GM23248 (cell line): Measurements from ENCODE around the gene GSDMA. TPM values are rescaled to one million over a fixed set of nuclear protein-coding genes. Genes with fewer than 3 reads are reported as not detected.
"Not testable (repeated sequence)": the region's sequence is repeated elsewhere in the genome, so short reads cannot be mapped to it uniquely, and the experiment has no call there.

Experiments
- DNase-seq: peaks from one replicate; pipeline ENCODE4 v3.0.0-alpha.2; 2015
- H2AFZ ChIP-seq: fragments of 200-600 bp; sonication (generic); 2 replicates; pipeline ENCODE4 v1.6.1; 2016; ENCODE audit warnings: antibody characterized with exemption
- H3F3A ChIP-seq: fragments of 200-600 bp; sonication (generic); 2 replicates; pipeline ENCODE4 v1.6.1; 2016; ENCODE audit warnings: mild to moderate bottlenecking, antibody characterized with exemption, mixed run types; ENCODE audit not compliant: insufficient read depth
- H3K27ac ChIP-seq: fragments of 200-600 bp; sonication (generic); 2 replicates; pipeline ENCODE4 v1.5.1; 2016; ENCODE audit warnings: mild to moderate bottlenecking
- H3K27me3 ChIP-seq: fragments of 200-600 bp; sonication (generic); replicated peaks from 2 replicates; pipeline ENCODE4 v1.6.1; 2016; ENCODE audit warnings: mild to moderate bottlenecking; ENCODE audit not compliant: insufficient read depth
- H3K36me3 ChIP-seq: fragments of 200-600 bp; sonication (generic); 2 replicates; pipeline ENCODE4 v1.6.1; 2016; ENCODE audit warnings: low read depth, mild to moderate bottlenecking
- H3K4me1 ChIP-seq: fragments of 200-600 bp; sonication (generic); 2 replicates; pipeline ENCODE4 v1.6.1; 2016; ENCODE audit warnings: mild to moderate bottlenecking; ENCODE audit not compliant: insufficient read depth
- H3K4me2 ChIP-seq: fragments of 200-600 bp; sonication (generic); one replicate; pipeline ENCODE4 v1.6.1; 2016; ENCODE audit warnings: mild to moderate bottlenecking; ENCODE audit not compliant: unreplicated experiment
- H3K4me3 ChIP-seq: fragments of 200-600 bp; sonication (generic); 2 replicates; pipeline ENCODE4 v1.5.1; 2016; ENCODE audit warnings: mild to moderate bottlenecking
- H3K79me2 ChIP-seq: fragments of 200-600 bp; sonication (generic); 2 replicates; pipeline ENCODE4 v1.6.1; 2016; ENCODE audit warnings: mild to moderate bottlenecking; ENCODE audit not compliant: insufficient read depth
- H3K9ac ChIP-seq: fragments of 200-600 bp; sonication (generic); 2 replicates; pipeline ENCODE4 v1.6.1; 2016; ENCODE audit warnings: mild to moderate bottlenecking
- H3K9me2 ChIP-seq: fragments of 200-600 bp; sonication (generic); 2 replicates; pipeline ENCODE4 v1.6.1; 2016; ENCODE audit warnings: mixed run types, mild to moderate bottlenecking, moderate library complexity; ENCODE audit not compliant: insufficient read depth
- H3K9me3 ChIP-seq: fragments of 200-600 bp; sonication (generic); one replicate; pipeline ENCODE4 v1.6.1; 2017; ENCODE audit warnings: low read depth
- H4K20me1 ChIP-seq: fragments of 200-600 bp; sonication (generic); 2 replicates; pipeline ENCODE4 v1.6.0; 2016; ENCODE audit not compliant: insufficient read depth
- EZH2 ChIP-seq: fragments of 200-600 bp; sonication (generic); IDR thresholded peaks from 2 replicates; pipeline ENCODE4 v1.6.1; 2018; ENCODE audit warnings: antibody characterized with exemption, mild to moderate bottlenecking; ENCODE audit not compliant: insufficient read depth, poor library complexity, severe bottlenecking
- EZH2phosphoT487 ChIP-seq: fragments of 200-600 bp; sonication (generic); IDR thresholded peaks from 2 replicates; pipeline ENCODE4 v1.6.1; 2018; ENCODE audit warnings: antibody characterized with exemption, moderate library complexity, mild to moderate bottlenecking, low read depth; ENCODE audit not compliant: insufficient read depth
- WGBS, 2 experiments: methylation state at CpG; one replicate each; pipeline ENCODE4 v1.1.6; 2015 to 2017; ENCODE audit warnings: low lambda C conversion rate in 2 of 2, low coverage in 1 of 2; ENCODE audit errors: missing lambda C conversion rate in 2 of 2; 5-methylcytosine and 5-hydroxymethylcytosine counted together
- in situ Hi-C: fragments of 300-500 bp; cut with MboI; formaldehyde crosslinking; loops from 2 replicates; pipeline ENCODE4 v1.15.0; 2020
- polyA plus RNA-seq: library from polyadenylated mRNA; unstranded; fragments of >200 nt; fragmentation: Nextera tagmentation; extraction: Ambion mirVana; gene quantifications from 2 replicates; pipeline ENCODE4 v1.2.1, GENCODE V29; 2016
- total RNA-seq: library from RNA; depleted of rRNA; stranded (reverse); fragments of >200 nt; shearing (Covaris generic); gene quantifications from 2 replicates; pipeline ENCODE4 v1.2.3, GENCODE V29; 2014

Gene GSDMA
- total and polyA plus RNA-seq, 2 experiments from 2014 or later = 0.21 TPM; not detected in 1

GRCh38 chr17:39996162-39996561 lies 33.4 kb downstream of the GSDMA start:
- no peak overlapping the region for H3K27ac ChIP-seq
- peaks cover 15% of the 10 kb centered on the region; the same call in 1 of the 2 replicates for H3F3A ChIP-seq
- in situ Hi-C loops = no loop called here
- peaks cover 18% of the 10 kb centered on the region; the same call in 1 of the 2 replicates for H3K36me3 ChIP-seq
- no peaks in the 10 kb centered on the region for H3K79me2 ChIP-seq
- DNase-seq = no peak
- no peaks in the 10 kb centered on the region for H3K4me1 ChIP-seq
- no peaks in the 10 kb centered on the region for H3K9me2 ChIP-seq
- no peaks in the 10 kb centered on the region for H3K27me3 ChIP-seq
- no peak for TF ChIP-seq EZH2phosphoT487
- no peak for TF ChIP-seq EZH2
- no peaks in the 10 kb centered on the region for H4K20me1 ChIP-seq
- WGBS, 2 experiments = 70 to 77% methylated on average over 8 of the region's 8 CpGs
- no peaks in the 10 kb centered on the region for H3K9me3 ChIP-seq
- H3K4me3 ChIP-seq = no peak overlapping the region
- no peak overlapping the region for H3K9ac ChIP-seq
- H3K4me2 ChIP-seq = no peak overlapping the region
- H2AFZ ChIP-seq = no peak overlapping the region

DNA sequence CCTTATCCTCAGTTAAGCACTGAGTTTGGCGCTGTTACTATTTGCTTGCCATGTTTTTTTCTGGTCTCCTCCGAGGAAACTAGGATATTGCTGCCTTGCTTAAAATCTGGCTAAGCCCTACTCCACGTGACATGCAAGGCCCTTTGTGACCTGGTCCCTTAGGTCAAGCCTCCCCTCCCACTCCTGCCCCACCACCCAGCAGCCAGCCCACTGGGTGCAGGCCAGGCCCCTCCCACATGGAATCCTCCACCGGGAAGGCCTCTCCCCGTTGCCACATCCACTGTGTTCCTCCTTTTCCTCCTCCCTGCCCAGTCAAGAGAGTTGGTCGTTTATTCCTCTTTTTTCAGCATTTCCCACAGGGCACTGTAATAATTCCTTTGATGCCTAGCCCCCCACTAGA lies 34.0 kb downstream of the GSDMA start:
- no peak for TF ChIP-seq EZH2phosphoT487
- TF ChIP-seq EZH2 = no peak
- no peak for DNase-seq
- no peaks in the 10 kb centered on the region for H4K20me1 ChIP-seq
- H3K36me3 ChIP-seq = peaks cover 13% of the 10 kb centered on the region; the same call in 1 of the 2 replicates
- WGBS, 2 experiments = 26 to 29% methylated on average over 6 of the region's 6 CpGs
- H3K79me2 ChIP-seq = no peaks in the 10 kb centered on the region
- no peak overlapping the region for H3K9ac ChIP-seq
- no peaks in the 10 kb centered on the region for H3K9me2 ChIP-seq
- H3K4me3 ChIP-seq = no peak overlapping the region
- H3K9me3 ChIP-seq = no peaks in the 10 kb centered on the region
- no peak overlapping the region for H3K27ac ChIP-seq
- in situ Hi-C loops = no loop called here
- no peaks in the 10 kb centered on the region for H3K27me3 ChIP-seq
- no peaks in the 10 kb centered on the region for H3K4me1 ChIP-seq
- H2AFZ ChIP-seq = no peak overlapping the region
- no peak overlapping the region for H3K4me2 ChIP-seq
- peaks cover 15% of the 10 kb centered on the region; the same call in 1 of the 2 replicates for H3F3A ChIP-seq

- H3K36me3 ChIP-seq = peaks cover 10% of the 10 kb centered on the region; the same call in 1 of the 2 replicates
- no peaks in the 10 kb centered on the region for H3K9me2 ChIP-seq
- H3K79me2 ChIP-seq = no peaks in the 10 kb centered on the region
- no peak overlapping the region for H3K4me3 ChIP-seq
- peaks cover 15% of the 10 kb centered on the region; the same call in 1 of the 2 replicates for H3F3A ChIP-seq
- no peak overlapping the region for H3K4me2 ChIP-seq
- no peak overlapping the region for H2AFZ ChIP-seq
- DNase-seq = no peak
- WGBS, 2 experiments = 56 to 63% methylated on average over 4 of the region's 4 CpGs
- in situ Hi-C loops = no loop called here
- H3K9me3 ChIP-seq = no peaks in the 10 kb centered on the region
- H3K27me3 ChIP-seq = no peaks in the 10 kb centered on the region
- no peak overlapping the region for H3K27ac ChIP-seq
- H3K9ac ChIP-seq = no peak overlapping the region
- no peaks in the 10 kb centered on the region for H3K4me1 ChIP-seq
- H4K20me1 ChIP-seq = no peaks in the 10 kb centered on the region
- TF ChIP-seq EZH2phosphoT487 = no peak
- no peak for TF ChIP-seq EZH2
Observed at GRCh38 chr17:39997543-39997942, 34.7 kb downstream of the GSDMA start.

- in situ Hi-C loops = no loop called here
- DNase-seq = peak; percentile 43
- H3K36me3 ChIP-seq = 0 out of 2 replicates have a peak, but pooled peaks cover 5% of the 10 kb centered on the region
- H3K4me3 ChIP-seq = no peak overlapping the region
- no peak overlapping the region for H3K4me2 ChIP-seq
- H3K79me2 ChIP-seq = no peaks in the 10 kb centered on the region
- no peaks in the 10 kb centered on the region for H3K4me1 ChIP-seq
- no peaks in the 10 kb centered on the region for H3K9me2 ChIP-seq
- no peak overlapping the region for H3K9ac ChIP-seq
- H3F3A ChIP-seq = peaks cover 15% of the 10 kb centered on the region; the same call in 1 of the 2 replicates
- no peak overlapping the region for H2AFZ ChIP-seq
- no peaks in the 10 kb centered on the region for H4K20me1 ChIP-seq
- H3K27me3 ChIP-seq = no peaks in the 10 kb centered on the region
- no peak for TF ChIP-seq EZH2
- no peak for TF ChIP-seq EZH2phosphoT487
- no peaks in the 10 kb centered on the region for H3K9me3 ChIP-seq
- WGBS, 2 experiments = 57% methylated on average over 4 of the region's 4 CpGs
- no peak overlapping the region for H3K27ac ChIP-seq
Observed at GRCh38 chr17:39999067-39999466, 36.3 kb downstream of the GSDMA start.

- no peak for TF ChIP-seq EZH2
- TF ChIP-seq EZH2phosphoT487 = no peak
- Histone ChIP-seq H3K79me2 (no peaks in the 10 kb centered on the region), H3K9me3 (no peaks in the 10 kb centered on the region), H3K36me3 (0 out of 2 replicates have a peak, but pooled peaks cover 5% of the 10 kb centered on the region), H3K4me3 (no peak overlapping the region), H3K4me2 (no peak overlapping the region), H3K27me3 (no peaks in the 10 kb centered on the region), H3F3A (peaks cover 15% of the 10 kb centered on the region; the same call in 1 of the 2 replicates), H3K4me1 (no peaks in the 10 kb centered on the region), H3K9ac (no peak overlapping the region), H4K20me1 (no peaks in the 10 kb centered on the region), H3K27ac (no peak overlapping the region), H2AFZ (no peak overlapping the region), H3K9me2 (no peaks in the 10 kb centered on the region)
- DNase-seq = no peak
- 86 to 89% methylated on average over 7 of the region's 7 CpGs for WGBS, 2 experiments
- in situ Hi-C loops = no loop called here
Observed at GRCh38 chr17:40000161-40000560, 37.4 kb downstream of the GSDMA start.

GRCh38 chr17:40001335-40001734 lies 38.5 kb downstream of the GSDMA start:
- H3K4me1 ChIP-seq, in situ Hi-C loops, H3K4me3 ChIP-seq, H4K20me1 ChIP-seq, H3K36me3 ChIP-seq, H3K9ac ChIP-seq, H3K27me3 ChIP-seq, H2AFZ ChIP-seq, H3K4me2 ChIP-seq, H3K9me2 ChIP-seq, H3K9me3 ChIP-seq, H3K79me2 ChIP-seq, H3K27ac ChIP-seq, DNase-seq: not testable (repeated sequence)
- peaks cover 15% of the 10 kb centered on the region; the same call in 1 of the 2 replicates for H3F3A ChIP-seq
- 90 to 93% methylated on average over 8 of the region's 8 CpGs for WGBS, 2 experiments
